Suprapubic skin (tissue), 4 donors: ENCODE data around the gene ST6GAL1. TPM values are rescaled to one million over a fixed set of nuclear protein-coding genes. Genes with fewer than 3 reads are reported as not detected.

Experiments used
- DNase-seq, 2 donors: peaks; one replicate each; pipeline ENCODE4 v3.0.0-alpha.2; 2019; ENCODE audit warnings: low spot score in 2 of 2
- H3K27ac ChIP-seq: fragments of 200-600 bp; sonication (generic); one replicate; pipeline ENCODE4 v1.5.1; 2019
- H3K27me3 ChIP-seq: fragments of 200-600 bp; sonication (generic); one replicate; pipeline ENCODE4 v1.5.1; 2019
- H3K36me3 ChIP-seq: fragments of 200-600 bp; sonication (generic); one replicate; pipeline ENCODE4 v1.5.1; 2019
- H3K4me1 ChIP-seq: fragments of 200-600 bp; sonication (generic); one replicate; pipeline ENCODE4 v1.5.1; 2019
- H3K4me3 ChIP-seq: fragments of 200-600 bp; sonication (generic); one replicate; pipeline ENCODE4 v1.5.1; 2019; ENCODE audit warnings: mild to moderate bottlenecking
- H3K9me3 ChIP-seq: fragments of 200-600 bp; sonication (generic); one replicate; pipeline ENCODE4 v1.5.1; 2019
- EP300 ChIP-seq: sonication (generic); formaldehyde crosslinking; IDR thresholded peaks from one replicate; pipeline ENCODE4 v1.6.1; 2017; ENCODE audit warnings: antibody characterized with exemption
- POLR2A ChIP-seq, 2 donors: fragments of 450-650 bp; IDR thresholded peaks; one replicate each; pipeline ENCODE4 v1.6.1; 2017; ENCODE audit warnings: antibody characterized with exemption in 2 of 2, mild to moderate bottlenecking in 2 of 2, moderate library complexity in 2 of 2
- POLR2AphosphoS5 ChIP-seq, 3 donors: sonication (generic); formaldehyde crosslinking; IDR thresholded peaks; one replicate each; pipeline ENCODE4 v1.6.1; 2017; ENCODE audit warnings: antibody characterized with exemption in 3 of 3
- WGBS: methylation state at CpG from one replicate; pipeline ENCODE4 v1.1.5; 2018; 5-methylcytosine and 5-hydroxymethylcytosine counted together
- total RNA-seq, 4 donors: library from RNA; depleted of rRNA; stranded (reverse); fragments of >200 nt; gene quantifications; one replicate each; pipeline ENCODE4 v1.1.0, GENCODE V29; 2016
- TF ChIP-seq, protein P1 (sequence below), 2 donors: fragments of 200-600 bp in 1 of 2; fragments of 450-650 bp in 1 of 2; sonication (generic) in 1 of 2; IDR thresholded peaks; one replicate each; pipeline ENCODE4 v1.5.1; 2016 to 2019; ENCODE audit warnings: antibody characterized with exemption in 2 of 2, mild to moderate bottlenecking in 1 of 2, moderate library complexity in 1 of 2

ST6GAL1 gene
- total RNA-seq, 4 donors from 2014 or later, result 23.9 to 42.2 (median 31.9) TPM

DNA sequence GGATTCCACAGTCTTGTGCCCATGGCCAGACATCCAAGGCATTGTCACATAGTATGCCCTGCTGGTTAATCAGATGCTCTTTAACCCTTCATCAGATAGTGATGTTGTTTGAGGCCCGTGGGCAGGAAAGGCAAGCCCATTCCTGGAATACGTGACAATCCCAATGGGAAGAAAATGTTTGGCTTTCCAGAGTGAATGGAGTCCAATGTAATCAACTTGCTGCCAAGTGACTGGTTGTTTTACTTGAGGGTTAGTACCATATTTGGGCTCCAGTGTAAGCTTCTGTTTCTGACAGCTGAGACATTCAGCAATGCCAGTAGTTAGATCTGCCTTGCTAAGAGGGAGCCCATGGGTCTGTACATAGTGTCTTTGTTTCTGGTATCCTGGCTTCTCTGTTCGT is 177.7 kb downstream of the ST6GAL1 start:
- 82% methylated on average over 3 of the region's 3 CpGs for WGBS
- H3K36me3 ChIP-seq, result no peaks in the 10 kb centered on the region
- TF ChIP-seq POLR2A (IDR thresholded peaks at IDR 0.05) (no peak), POLR2AphosphoS5 (IDR thresholded peaks at IDR 0.05) (no peak), EP300 (no peak)
- TF ChIP-seq, protein P1, sequence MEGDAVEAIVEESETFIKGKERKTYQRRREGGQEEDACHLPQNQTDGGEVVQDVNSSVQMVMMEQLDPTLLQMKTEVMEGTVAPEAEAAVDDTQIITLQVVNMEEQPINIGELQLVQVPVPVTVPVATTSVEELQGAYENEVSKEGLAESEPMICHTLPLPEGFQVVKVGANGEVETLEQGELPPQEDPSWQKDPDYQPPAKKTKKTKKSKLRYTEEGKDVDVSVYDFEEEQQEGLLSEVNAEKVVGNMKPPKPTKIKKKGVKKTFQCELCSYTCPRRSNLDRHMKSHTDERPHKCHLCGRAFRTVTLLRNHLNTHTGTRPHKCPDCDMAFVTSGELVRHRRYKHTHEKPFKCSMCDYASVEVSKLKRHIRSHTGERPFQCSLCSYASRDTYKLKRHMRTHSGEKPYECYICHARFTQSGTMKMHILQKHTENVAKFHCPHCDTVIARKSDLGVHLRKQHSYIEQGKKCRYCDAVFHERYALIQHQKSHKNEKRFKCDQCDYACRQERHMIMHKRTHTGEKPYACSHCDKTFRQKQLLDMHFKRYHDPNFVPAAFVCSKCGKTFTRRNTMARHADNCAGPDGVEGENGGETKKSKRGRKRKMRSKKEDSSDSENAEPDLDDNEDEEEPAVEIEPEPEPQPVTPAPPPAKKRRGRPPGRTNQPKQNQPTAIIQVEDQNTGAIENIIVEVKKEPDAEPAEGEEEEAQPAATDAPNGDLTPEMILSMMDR (IDR thresholded peaks at IDR 0.05), result no peak
- DNase-seq, result no peak
- H3K27ac ChIP-seq, result no peak overlapping the region
- no peaks in the 10 kb centered on the region for H3K27me3 ChIP-seq
- no peaks in the 10 kb centered on the region for H3K9me3 ChIP-seq
- H3K4me1 ChIP-seq, result no peaks in the 10 kb centered on the region
- H3K4me3 ChIP-seq, result no peak overlapping the region

DNA sequence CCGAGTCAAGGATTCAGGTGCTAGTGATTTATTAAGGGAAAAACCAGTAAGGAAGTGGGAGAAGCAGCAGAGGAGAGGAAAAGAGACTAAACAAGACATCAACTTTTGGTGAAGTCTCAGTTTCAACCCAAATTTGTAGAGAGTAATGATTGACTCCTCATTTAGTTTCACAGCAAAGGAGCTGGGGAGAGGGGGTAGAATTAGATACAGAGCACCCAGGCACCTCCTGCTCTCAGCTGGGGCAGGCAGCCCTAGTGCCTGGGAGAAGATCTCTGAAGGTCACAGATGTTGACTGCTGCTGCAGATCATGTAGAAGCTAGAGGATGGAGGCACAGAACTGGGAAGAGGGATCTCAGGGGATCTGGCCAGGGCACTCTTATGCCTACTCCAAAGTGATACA is 179.8 kb downstream of the ST6GAL1 start:
- no peak for DNase-seq
- Histone ChIP-seq H3K4me1 (no peaks in the 10 kb centered on the region), H3K4me3 (no peak overlapping the region), H3K9me3 (no peaks in the 10 kb centered on the region), H3K36me3 (no peaks in the 10 kb centered on the region), H3K27ac (no peak overlapping the region), H3K27me3 (no peaks in the 10 kb centered on the region)
- WGBS, result 100% methylated on average over 1 of the region's 1 CpG
- TF ChIP-seq EP300 (no peak), POLR2A (IDR thresholded peaks at IDR 0.05) (no peak), POLR2AphosphoS5 (IDR thresholded peaks at IDR 0.05) (no peak)
- TF ChIP-seq, protein P1 (IDR thresholded peaks at IDR 0.05), result no peak

DNA sequence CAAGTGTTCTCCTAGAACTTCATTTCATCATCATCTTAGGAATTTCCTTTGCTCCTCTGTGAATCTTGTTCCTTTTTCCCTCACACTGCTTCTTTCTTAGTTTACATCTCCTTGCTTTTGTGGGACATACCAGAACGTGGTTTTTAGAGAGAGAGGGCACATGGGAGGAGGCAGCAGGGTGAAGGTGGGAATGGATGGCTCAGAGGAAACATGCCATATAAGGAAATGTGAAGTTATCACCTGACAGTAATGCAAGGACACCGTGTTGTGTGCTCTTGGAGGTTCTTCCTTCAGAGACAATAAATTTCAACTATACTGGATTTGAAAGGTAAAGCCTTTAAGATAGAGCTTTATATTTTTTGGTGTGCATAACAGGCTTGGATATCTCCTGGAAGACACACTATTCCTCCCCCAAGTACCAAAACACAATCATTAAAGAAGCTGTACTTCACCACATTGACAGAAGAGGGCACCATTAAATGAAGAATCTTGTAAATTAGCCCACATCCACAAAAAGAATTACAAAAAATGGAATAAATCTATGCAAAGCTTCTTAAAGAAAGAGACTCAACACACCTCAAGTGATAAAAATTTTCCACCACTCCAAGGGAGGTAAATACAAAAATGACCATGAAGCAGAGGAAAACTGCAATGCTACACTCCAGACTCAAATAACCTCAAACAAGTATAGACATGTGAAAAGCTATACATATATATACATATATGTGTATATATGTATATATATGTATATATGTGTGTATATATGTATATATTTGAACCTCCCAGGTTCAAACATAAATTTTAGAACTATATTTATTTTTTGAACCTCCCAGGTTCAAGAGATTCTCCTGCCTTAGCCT is 182.8 kb downstream of the ST6GAL1 start:
- WGBS, result 34% methylated on average over 2 of the region's 2 CpGs
- no peaks in the 10 kb centered on the region for H3K9me3 ChIP-seq
- H3K4me3 ChIP-seq, result no peak overlapping the region
- no peak for TF ChIP-seq POLR2AphosphoS5 (IDR thresholded peaks at IDR 0.05)
- TF ChIP-seq, protein P1 (IDR thresholded peaks at IDR 0.05), result peak; percentile 8 to 38
- no peaks in the 10 kb centered on the region for H3K27me3 ChIP-seq
- DNase-seq, result no peak
- no peaks in the 10 kb centered on the region for H3K36me3 ChIP-seq
- H3K4me1 ChIP-seq, result no peaks in the 10 kb centered on the region
- no peak overlapping the region for H3K27ac ChIP-seq

DNA sequence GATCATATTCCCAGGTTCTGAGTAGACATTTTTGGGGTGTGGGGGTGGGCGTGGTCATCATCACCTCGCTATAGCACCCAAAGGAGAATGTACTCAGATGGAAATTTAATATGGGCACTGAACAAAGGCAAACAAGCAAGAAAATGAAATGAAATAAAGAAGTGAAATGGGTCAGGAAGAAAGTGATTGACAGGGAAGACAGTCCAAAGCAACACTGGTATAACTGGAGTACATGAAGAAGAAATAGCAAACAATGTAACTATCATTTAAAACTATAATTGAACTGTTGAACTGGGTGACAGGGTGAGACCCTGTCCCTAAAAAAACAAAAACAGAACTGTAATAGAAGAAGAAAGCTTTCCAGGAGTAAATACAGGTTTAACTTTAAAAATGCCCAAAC is 184.2 kb downstream of the ST6GAL1 start:
- H3K4me1 ChIP-seq, result no peaks in the 10 kb centered on the region
- DNase-seq, result no peak
- no peaks in the 10 kb centered on the region for H3K27me3 ChIP-seq
- TF ChIP-seq POLR2A (IDR thresholded peaks at IDR 0.05) (no peak), EP300 (no peak), POLR2AphosphoS5 (IDR thresholded peaks at IDR 0.05) (no peak)
- TF ChIP-seq, protein P1 (IDR thresholded peaks at IDR 0.05), result no peak
- no peaks in the 10 kb centered on the region for H3K36me3 ChIP-seq
- no peaks in the 10 kb centered on the region for H3K9me3 ChIP-seq
- WGBS, result 96% methylated on average over 2 of the region's 2 CpGs
- H3K27ac ChIP-seq, result no peak overlapping the region
- H3K4me3 ChIP-seq, result no peak overlapping the region

DNA sequence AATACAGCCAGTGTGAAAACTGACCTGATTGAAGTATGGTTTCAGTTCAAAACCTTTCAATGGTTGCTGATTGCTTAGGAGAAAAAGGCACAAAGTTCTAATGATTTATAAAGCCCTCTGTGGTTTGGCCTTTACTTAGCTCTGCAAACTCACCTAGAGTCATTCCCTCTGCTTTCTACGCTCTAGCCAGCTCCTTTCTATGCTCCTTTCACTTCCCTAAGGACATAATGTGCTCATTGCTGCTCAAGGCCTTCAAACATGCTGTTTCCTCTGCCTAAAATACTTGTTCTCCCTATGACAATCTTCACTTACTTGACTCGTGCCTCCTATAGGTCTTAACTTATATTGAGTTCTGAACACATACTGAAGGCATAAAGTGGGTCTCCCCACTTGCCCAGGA is 190.0 kb downstream of the ST6GAL1 start:
- TF ChIP-seq, protein P1 (IDR thresholded peaks at IDR 0.05), result no peak
- TF ChIP-seq EP300, result no peak
- no peak for TF ChIP-seq POLR2AphosphoS5 (IDR thresholded peaks at IDR 0.05)
- TF ChIP-seq POLR2A (IDR thresholded peaks at IDR 0.05), result no peak
- no peaks in the 10 kb centered on the region for H3K27me3 ChIP-seq
- H3K36me3 ChIP-seq, result peaks cover 8% of the 10 kb centered on the region
- no peak overlapping the region for H3K27ac ChIP-seq
- no peak for DNase-seq
- WGBS, result 83% methylated on average over 2 of the region's 2 CpGs
- H3K4me1 ChIP-seq, result no peaks in the 10 kb centered on the region
- no peak overlapping the region for H3K4me3 ChIP-seq
- no peaks in the 10 kb centered on the region for H3K9me3 ChIP-seq
